H9 (cell line): ENCODE measurements around the gene FOXD1. TPM values are rescaled to one million over a fixed set of nuclear protein-coding genes. Genes with fewer than 3 reads are reported as not detected.

Source experiments
- DNase-seq: peaks from one replicate; pipeline ENCODE4 v3.0.0-alpha.2; 2017
- H2AFZ ChIP-seq: one replicate; pipeline ENCODE4 v1.6.1; 2013; ENCODE audit warnings: mild to moderate bottlenecking, low read length, control low read depth, moderate library complexity
- H2AK5ac ChIP-seq: 2 replicates; pipeline ENCODE4 v1.6.1; 2013; ENCODE audit warnings: low read length, control low read depth, mixed read lengths; ENCODE audit not compliant: insufficient read length
- H2BK120ac ChIP-seq: one replicate; pipeline ENCODE4 v1.6.1; 2013; ENCODE audit warnings: low read depth, mild to moderate bottlenecking, low read length, control low read depth, inconsistent platforms; ENCODE audit not compliant: poor library complexity, severe bottlenecking
- H2BK12ac ChIP-seq: 2 replicates; pipeline ENCODE4 v1.6.1; 2013; ENCODE audit warnings: low read length, control low read depth, mixed read lengths, low read depth; ENCODE audit not compliant: insufficient read length
- H2BK15ac ChIP-seq: 2 replicates; pipeline ENCODE4 v1.6.1; 2013; ENCODE audit warnings: low read depth, low read length, control low read depth
- H2BK20ac ChIP-seq: one replicate; pipeline ENCODE4 v1.6.1; 2013; ENCODE audit warnings: low read depth, mild to moderate bottlenecking, low read length, control low read depth, inconsistent platforms; ENCODE audit not compliant: poor library complexity, severe bottlenecking
- H2BK5ac ChIP-seq: 2 replicates; pipeline ENCODE4 v1.6.1; 2013; ENCODE audit warnings: low read length, control low read depth, mixed read lengths; ENCODE audit not compliant: insufficient read length
- H3K14ac ChIP-seq: 2 replicates; pipeline ENCODE4 v1.6.1; 2013; ENCODE audit warnings: low read length, control low read depth; ENCODE audit not compliant: insufficient read depth
- H3K18ac ChIP-seq: 2 replicates; pipeline ENCODE4 v1.6.1; 2013; ENCODE audit warnings: low read depth, mild to moderate bottlenecking, mixed read lengths, low read length, control low read depth; ENCODE audit not compliant: insufficient read length
- H3K23ac ChIP-seq: 2 replicates; pipeline ENCODE4 v1.6.1; 2013; ENCODE audit warnings: low read length, control low read depth, mixed read lengths, low read depth; ENCODE audit not compliant: insufficient read length
- H3K23me2 ChIP-seq: 2 replicates; pipeline ENCODE4 v1.6.1; 2013; ENCODE audit warnings: low read depth, mild to moderate bottlenecking, mixed read lengths, low read length, control low read depth; ENCODE audit not compliant: insufficient read length, poor library complexity, severe bottlenecking
- H3K27ac ChIP-seq: 2 replicates; pipeline ENCODE4 v1.5.1; 2013; ENCODE audit warnings: low read length, control low read depth, mixed read lengths, low read depth; ENCODE audit not compliant: insufficient read length
- H3K27me3 ChIP-seq: 2 replicates; pipeline ENCODE4 v1.6.1; 2013; ENCODE audit warnings: low read length, control low read depth, inconsistent platforms; ENCODE audit not compliant: insufficient read depth
- H3K4ac ChIP-seq: 2 replicates; pipeline ENCODE4 v1.6.1; 2013; ENCODE audit warnings: low read depth, mild to moderate bottlenecking, control low read depth, inconsistent platforms, low read length, moderate library complexity
- H3K4me1 ChIP-seq: 2 replicates; pipeline ENCODE4 v1.6.1; 2013; ENCODE audit warnings: low read length, control low read depth, inconsistent platforms; ENCODE audit not compliant: insufficient read depth
- H3K4me2 ChIP-seq: 2 replicates; pipeline ENCODE4 v1.6.1; 2013; ENCODE audit warnings: low read length, control low read depth, mixed read lengths; ENCODE audit not compliant: insufficient read length, insufficient read depth
- H3K56ac ChIP-seq: 2 replicates; pipeline ENCODE4 v1.6.1; 2013; ENCODE audit warnings: low read depth, mild to moderate bottlenecking, mixed read lengths, low read length, control low read depth; ENCODE audit not compliant: insufficient read length
- H3K79me1 ChIP-seq: 2 replicates; pipeline ENCODE4 v1.6.1; 2013; ENCODE audit warnings: low read depth, mild to moderate bottlenecking, moderate library complexity, low read length, control low read depth, inconsistent platforms; ENCODE audit not compliant: insufficient read depth, poor library complexity, severe bottlenecking
- H3K79me2 ChIP-seq: 2 replicates; pipeline ENCODE4 v1.6.1; 2013; ENCODE audit warnings: low read length, control low read depth, inconsistent platforms; ENCODE audit not compliant: insufficient read depth
- H3K9ac ChIP-seq: 2 replicates; pipeline ENCODE4 v1.6.1; 2013; ENCODE audit warnings: low read length, control low read depth, mixed read lengths; ENCODE audit not compliant: insufficient read length; ENCODE audit errors: extremely low read depth
- H3K9me3 ChIP-seq: one replicate; pipeline ENCODE4 v1.6.1; 2013; ENCODE audit warnings: low read depth, low read length, inconsistent platforms; ENCODE audit not compliant: control insufficient read depth
- H3T11ph ChIP-seq: one replicate; pipeline ENCODE4 v1.6.1; 2013; ENCODE audit warnings: mild to moderate bottlenecking, low read length, control low read depth, inconsistent platforms
- H4K20me1 ChIP-seq: one replicate; pipeline ENCODE4 v1.6.1; 2013; ENCODE audit not compliant: control insufficient read depth, insufficient read length, insufficient read depth
- H4K5ac ChIP-seq: 2 replicates; pipeline ENCODE4 v1.6.1; 2013; ENCODE audit warnings: low read depth, mild to moderate bottlenecking, mixed read lengths, low read length, control low read depth; ENCODE audit not compliant: insufficient read length
- H4K8ac ChIP-seq: replicated peaks from 2 replicates; pipeline ENCODE4 v1.6.1; 2013; ENCODE audit warnings: low read length, control low read depth, mixed read lengths, low read depth; ENCODE audit not compliant: insufficient read length
- H4K91ac ChIP-seq: 2 replicates; pipeline ENCODE4 v1.6.1; 2013; ENCODE audit warnings: low read depth, mild to moderate bottlenecking, moderate library complexity, mixed read lengths, low read length, control low read depth; ENCODE audit not compliant: insufficient read length
- H3K27ac Mint-ChIP-seq, 3 experiments: 2 replicates in 2 of 3; 3 replicates in 1 of 3; pipeline ENCODE4 v1.8.0; 2020 to 2021; ENCODE audit warnings: mixed read lengths in 3 of 3, mild to moderate bottlenecking in 1 of 3, moderate library complexity in 1 of 3
- H3K27me3 Mint-ChIP-seq: 2 replicates; pipeline ENCODE4 v1.8.0; 2021; ENCODE audit warnings: low read depth, mild to moderate bottlenecking, moderate library complexity, mixed read lengths
- H3K36me3 Mint-ChIP-seq, 3 experiments: 2 replicates in 2 of 3; 3 replicates in 1 of 3; pipeline ENCODE4 v1.8.0; 2020 to 2021; ENCODE audit warnings: low read depth in 3 of 3, mixed read lengths in 3 of 3; ENCODE audit not compliant: insufficient read depth in 1 of 3
- H3K4me1 Mint-ChIP-seq, 2 experiments: 2 replicates each; pipeline ENCODE4 v1.8.0; 2020; ENCODE audit warnings: mixed read lengths in 2 of 2
- H3K4me3 Mint-ChIP-seq, 2 experiments: 2 replicates in 1 of 2; 3 replicates in 1 of 2; pipeline ENCODE4 v1.8.0; 2020 to 2021; ENCODE audit warnings: mild to moderate bottlenecking in 2 of 2, mixed read lengths in 2 of 2, moderate library complexity in 1 of 2
- H3K9me3 Mint-ChIP-seq, 2 experiments: 2 replicates in 1 of 2; 3 replicates in 1 of 2; pipeline ENCODE4 v1.8.0; 2020; ENCODE audit warnings: mild to moderate bottlenecking in 2 of 2, mixed read lengths in 2 of 2, moderate library complexity in 1 of 2
- CTCF ChIP-seq: fragments of 200-600 bp; sonication (generic); conservative IDR thresholded peaks from 3 replicates; pipeline ENCODE4 v1.8.0; 2021; ENCODE audit warnings: antibody characterized with exemption, mild to moderate bottlenecking
- WGBS: extraction: QIAGEN DNeasy Blood & Tissue Kit; methylation state at CpG from one replicate; pipeline ENCODE4 v1.1.7; 2013; ENCODE audit warnings: missing lambda C conversion rate, low lambda C conversion rate, mixed read lengths; ENCODE audit not compliant: insufficient read length; ENCODE audit errors: extremely low coverage; 5-methylcytosine and 5-hydroxymethylcytosine counted together
- total RNA-seq: library from RNA; stranded (reverse); gene quantifications from 2 replicates; pipeline ENCODE4 v1.2.1, GENCODE V29; 2021

FOXD1 gene
- total RNA-seq, 1 experiment from 2014 or later = 0.20 TPM

GRCh38 chr5:73417303-73418034 lies 31.1 kb downstream of the FOXD1 start:
- Histone ChIP-seq H3K9me3 (peaks cover 4% of the 10 kb centered on the region), H3K27ac (no peak overlapping the region), H3T11ph (no peak overlapping the region), H2BK20ac (no peak overlapping the region), H3K18ac (no peak overlapping the region), H3K14ac (no peak overlapping the region), H3K4me2 (no peak overlapping the region), H3K9ac (no peak overlapping the region), H3K79me1 (no peaks in the 10 kb centered on the region), H3K4me1 (peaks cover 2% of the 10 kb centered on the region; the same call in 1 of the 2 replicates), H2BK5ac (no peak overlapping the region), H3K23ac (no peak overlapping the region), H4K5ac (no peak overlapping the region), H3K23me2 (peaks cover 16% of the 10 kb centered on the region), H3K79me2 (no peaks in the 10 kb centered on the region; the same call in 1 of the 2 replicates), H2BK15ac (no peak overlapping the region), H2AK5ac (no peak overlapping the region), H3K56ac (no peak overlapping the region), H2BK12ac (no peak overlapping the region), H4K8ac (no peak overlapping the region), H4K20me1 (no peaks in the 10 kb centered on the region), H3K27me3 (peaks cover 38% of the 10 kb centered on the region), H2AFZ (no peak overlapping the region), H3K4ac (no peak overlapping the region), H2BK120ac (no peak overlapping the region), H4K91ac (no peak overlapping the region)
- WGBS = no CpG with 5 or more reads among the region's 10 CpGs
- Mint-ChIP-seq H3K36me3 (no peaks in the 10 kb centered on the region; a peak in 1 of 7 replicates), H3K27ac (no peak overlapping the region), H3K4me3 (no peak overlapping the region), H3K9me3 (peaks cover 7 to 18% of the 10 kb centered on the region in 2 experiments; a peak in 4 of 5 replicates), H3K4me1 (peaks cover 15 to 17% of the 10 kb centered on the region in 2 experiments), H3K27me3 (peaks cover 91% of the 10 kb centered on the region)
- no peak for DNase-seq
- no peak for TF ChIP-seq CTCF
